HG03103 (cell line): ENCODE measurements around the gene THSD4.

ENCODE experiments used
- ATAC-seq: cut with Tn5 transposase; IDR thresholded peaks from one replicate; pipeline ENCODE4 v1.9.1; 2021; ENCODE audit warnings: low read depth; ENCODE audit not compliant: unreplicated experiment

Gene THSD4

DNA sequence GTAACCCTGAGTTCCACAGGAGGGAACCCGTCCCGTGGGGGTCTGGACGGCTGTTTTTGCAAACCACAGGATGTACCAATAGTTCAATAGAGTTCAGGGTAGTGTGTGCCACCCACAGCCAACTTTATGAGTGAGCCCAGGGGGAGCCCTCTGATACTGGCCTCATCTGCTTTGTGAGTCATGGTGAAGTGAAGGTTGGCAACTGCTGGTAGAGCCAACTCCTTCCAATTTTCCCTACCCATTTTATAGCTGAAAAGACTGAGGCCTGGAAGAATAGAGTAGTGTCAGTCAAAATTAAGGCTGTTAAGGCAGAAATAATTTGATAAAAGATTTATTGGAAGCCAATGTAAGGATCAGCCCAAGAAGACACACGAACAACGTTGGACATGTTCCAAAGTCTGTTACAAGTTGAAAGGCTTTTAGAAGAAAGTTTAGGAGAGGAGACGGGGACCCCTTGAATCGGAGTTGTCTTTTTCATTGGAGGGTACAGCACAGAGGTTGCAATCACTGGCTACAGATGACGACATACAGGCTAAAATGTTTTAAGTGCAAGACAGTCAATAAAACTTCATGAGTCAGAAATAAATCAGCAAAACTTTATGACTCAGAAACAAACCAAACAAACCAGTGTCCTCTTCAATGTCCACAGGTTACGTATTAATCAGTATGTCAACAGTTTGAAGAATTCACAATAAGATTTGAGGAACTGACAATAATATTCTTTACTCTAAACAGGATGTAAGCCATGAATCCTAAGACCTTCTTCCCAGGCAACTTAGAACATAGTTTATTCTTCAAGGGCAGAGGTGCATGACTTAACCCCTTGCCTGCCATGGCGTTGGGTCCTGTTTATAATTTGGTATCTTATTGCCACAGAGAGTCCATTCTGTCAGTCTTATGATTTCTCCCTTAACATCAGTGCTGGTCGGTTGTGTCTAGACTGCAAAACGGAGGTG lies 632.1 kb downstream of the THSD4 start:
- ATAC-seq = no peak

DNA sequence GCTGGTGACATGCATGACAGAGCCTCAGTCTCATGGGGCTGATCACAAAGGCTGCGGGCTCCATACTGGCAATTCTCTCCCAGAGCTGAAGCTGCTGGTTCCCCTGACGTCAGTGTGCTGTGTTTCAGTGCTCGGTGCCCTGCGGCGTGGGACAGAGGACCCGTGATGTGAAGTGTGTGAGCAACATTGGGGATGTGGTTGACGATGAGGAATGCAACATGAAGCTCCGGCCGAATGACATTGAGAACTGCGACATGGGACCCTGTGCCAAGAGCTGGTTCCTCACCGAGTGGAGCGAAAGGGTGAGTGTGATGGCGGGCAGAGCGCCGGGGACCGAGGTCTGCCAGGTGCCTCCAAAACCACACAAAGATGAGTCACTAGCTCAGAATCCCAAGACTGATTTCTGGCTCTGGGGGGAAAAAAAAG lies 633.0 kb downstream of the THSD4 start:
- no peak for ATAC-seq

GRCh38 chr15:71749500-71749899 lies 634.2 kb downstream of the THSD4 start:
- no peak for ATAC-seq

GRCh38 chr15:71752128-71752527 lies 636.9 kb downstream of the THSD4 start:
- ATAC-seq = no peak

GRCh38 chr15:71752604-71753289 lies 637.5 kb downstream of the THSD4 start:
- ATAC-seq = no peak

GRCh38 chr15:71753346-71753745 lies 638.1 kb downstream of the THSD4 start:
- ATAC-seq = no peak

DNA sequence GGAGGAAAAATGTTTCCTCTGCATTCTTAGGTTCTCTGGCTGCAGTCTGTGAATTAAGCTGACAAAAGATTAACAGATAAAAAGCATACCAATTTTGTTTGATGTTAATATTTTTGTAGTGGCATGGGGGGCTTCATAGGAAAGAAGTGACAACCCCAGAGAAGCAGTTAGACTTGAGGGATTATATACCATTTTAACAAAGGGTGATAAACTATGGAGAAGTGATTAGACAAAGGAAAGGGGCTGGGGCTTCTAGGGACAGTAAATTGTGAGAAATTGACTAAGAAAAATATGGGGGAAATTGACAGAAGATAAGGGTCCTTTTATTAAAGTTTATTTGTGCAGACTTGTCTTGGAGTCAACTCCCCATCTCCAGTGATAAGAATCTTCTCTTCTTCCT lies 639.4 kb downstream of the THSD4 start:
- no peak for ATAC-seq

DNA sequence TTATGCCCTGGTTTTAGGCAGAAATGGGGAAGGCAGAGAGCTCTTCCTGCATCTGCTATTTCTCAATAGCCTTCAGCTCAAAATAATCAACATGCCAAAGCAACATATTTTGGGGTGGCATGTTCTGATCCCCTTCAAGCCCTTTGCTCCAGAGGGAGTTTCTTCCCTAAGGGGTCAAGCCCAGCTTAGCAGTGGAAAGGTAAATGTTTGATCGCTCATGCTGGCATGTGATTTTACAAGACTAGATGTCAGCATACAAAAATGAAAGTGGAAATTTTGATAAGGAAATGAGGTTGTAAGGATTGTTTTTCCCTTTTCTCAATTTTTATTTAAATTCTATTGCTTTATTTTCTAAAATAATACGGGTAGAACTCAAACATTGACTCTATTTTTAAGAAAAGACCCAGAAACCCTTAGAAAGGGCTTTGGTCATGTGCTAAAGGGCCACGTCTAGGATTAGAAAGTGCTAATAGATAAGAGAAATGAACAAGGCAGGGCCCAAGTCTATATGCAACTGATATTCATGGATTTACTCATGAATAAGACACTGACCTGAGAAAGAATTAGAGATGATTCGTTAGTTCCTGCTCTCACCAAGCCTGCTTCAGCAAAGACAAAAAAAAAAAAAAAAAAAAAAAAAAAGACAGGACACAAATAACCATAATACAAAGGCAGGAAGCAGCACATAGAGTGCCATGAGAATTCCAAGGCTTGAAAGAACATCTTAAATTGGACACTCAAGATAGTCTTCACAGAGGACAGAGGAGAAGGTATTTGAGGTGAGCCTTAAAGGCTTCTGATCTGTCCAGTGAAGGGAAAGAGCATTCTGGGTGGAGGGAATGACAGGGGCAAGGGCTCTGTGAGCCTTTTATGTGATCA lies 640.1 kb downstream of the THSD4 start:
- no peak for ATAC-seq

GRCh38 chr15:71756599-71757352 lies 641.5 kb downstream of the THSD4 start:
- ATAC-seq = no peak

GRCh38 chr15:71757741-71758530 lies 642.7 kb downstream of the THSD4 start:
- ATAC-seq = no peak

DNA sequence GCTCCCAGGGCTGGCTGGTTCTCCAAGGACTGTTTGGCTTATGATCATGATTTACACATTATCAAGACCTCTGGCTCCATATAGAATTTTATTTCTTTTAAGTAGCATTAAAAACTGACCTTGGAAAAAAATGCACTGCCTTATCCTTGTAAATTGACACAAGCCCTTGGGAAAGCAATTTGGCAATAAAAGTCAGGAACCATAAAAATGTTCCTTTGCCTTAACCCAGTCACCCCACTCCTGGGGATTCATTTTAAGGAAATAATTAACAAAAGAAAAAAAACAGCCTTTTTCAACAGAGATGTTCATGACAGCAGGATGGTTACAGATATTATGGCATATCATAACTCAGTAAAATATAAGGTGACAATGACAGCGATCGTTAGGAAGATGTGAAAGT lies 643.4 kb downstream of the THSD4 start:
- no peak for ATAC-seq

DNA sequence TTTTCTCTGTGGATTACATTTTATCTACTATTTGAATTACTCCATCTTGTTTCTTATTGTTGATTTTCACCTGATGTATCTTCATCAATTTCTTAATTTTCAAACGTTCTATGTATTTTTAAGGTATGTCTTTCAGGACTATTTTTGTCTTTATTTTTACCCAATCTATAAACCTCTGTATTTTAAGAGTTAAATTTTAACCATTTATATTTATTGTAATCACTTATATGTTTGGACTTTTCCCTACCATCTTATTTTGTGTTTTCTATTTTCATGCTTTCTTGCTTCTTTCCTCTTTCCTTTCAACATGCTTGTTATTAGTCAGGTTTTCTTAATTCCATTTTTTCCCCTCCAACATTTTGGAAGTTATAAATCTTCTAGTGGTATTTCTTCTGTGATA lies 645.6 kb downstream of the THSD4 start:
- no peak for ATAC-seq

- no peak for ATAC-seq
These were observed 646.4 kb downstream of the THSD4 start for GRCh38 chr15:71761649-71762048.

DNA sequence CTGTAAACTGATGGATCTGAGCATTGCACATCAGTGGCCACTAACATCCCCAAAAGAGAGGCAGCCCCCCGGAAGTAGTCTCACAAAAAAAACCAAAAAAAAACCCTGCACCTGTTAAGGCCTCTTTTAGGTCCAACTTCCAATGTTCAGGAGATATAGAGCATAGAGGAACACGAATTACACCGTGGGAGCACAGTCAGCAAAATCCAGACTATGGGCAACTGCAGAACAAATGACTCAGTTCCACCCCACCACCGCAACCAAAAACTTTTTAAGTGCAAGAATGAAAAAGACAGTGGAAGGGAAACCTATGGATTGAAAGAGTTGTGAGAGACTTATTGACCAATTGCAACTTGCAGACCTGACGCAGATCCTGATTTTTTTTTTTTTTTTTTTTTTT lies 652.9 kb downstream of the THSD4 start:
- no peak for ATAC-seq

- no peak for ATAC-seq
These were observed 658.1 kb downstream of the THSD4 start for GRCh38 chr15:71773206-71773859.

DNA sequence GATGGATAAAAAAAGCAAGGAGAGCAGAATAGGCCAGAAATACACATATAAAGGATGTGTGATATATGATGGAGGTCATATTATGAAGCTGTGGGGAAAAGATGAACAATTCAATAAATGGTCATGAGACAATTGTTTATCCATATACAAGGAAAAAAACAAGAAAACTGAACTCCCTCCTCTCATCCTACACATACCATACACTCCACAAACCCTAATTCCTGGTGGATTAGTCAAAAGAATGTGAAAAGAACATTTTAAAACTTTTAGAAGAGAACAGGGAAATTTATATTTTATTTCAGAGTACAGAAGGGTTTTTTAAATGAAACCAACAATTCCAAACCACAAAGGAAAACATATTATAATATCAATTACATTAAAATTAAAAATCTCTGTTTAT lies 660.6 kb downstream of the THSD4 start:
- no peak for ATAC-seq

GRCh38 chr15:71776304-71776703 lies 661.0 kb downstream of the THSD4 start:
- ATAC-seq = no peak

GRCh38 chr15:71777216-71777943 lies 662.1 kb downstream of the THSD4 start:
- no peak for ATAC-seq
